ENCODE data around the gene AANAT. TPM values are rescaled to one million over a fixed set of nuclear protein-coding genes. Genes with fewer than 3 reads are reported as not detected.

AANAT gene
- total RNA-seq, 1 experiment from 2014 or later = not detected

GRCh38 chr17:76500074-76500746, 32.8 kb downstream of the AANAT start:
- H3K27me3 ChIP-seq (ENCODE audit: insufficient read depth, low read length) = no peaks in the 10 kb centered on the region
- TF ChIP-seq SRF (IDR thresholded peaks at IDR 0.05; ENCODE audit: low read depth) = no peak
- TF ChIP-seq ELF1 (IDR thresholded peaks at IDR 0.05; ENCODE audit: borderline replicate concordance, low read depth) = no peak
- TF ChIP-seq CBX3 (IDR thresholded peaks at IDR 0.05; ENCODE audit: low read depth) = no peak
- TF ChIP-seq, protein P1, sequence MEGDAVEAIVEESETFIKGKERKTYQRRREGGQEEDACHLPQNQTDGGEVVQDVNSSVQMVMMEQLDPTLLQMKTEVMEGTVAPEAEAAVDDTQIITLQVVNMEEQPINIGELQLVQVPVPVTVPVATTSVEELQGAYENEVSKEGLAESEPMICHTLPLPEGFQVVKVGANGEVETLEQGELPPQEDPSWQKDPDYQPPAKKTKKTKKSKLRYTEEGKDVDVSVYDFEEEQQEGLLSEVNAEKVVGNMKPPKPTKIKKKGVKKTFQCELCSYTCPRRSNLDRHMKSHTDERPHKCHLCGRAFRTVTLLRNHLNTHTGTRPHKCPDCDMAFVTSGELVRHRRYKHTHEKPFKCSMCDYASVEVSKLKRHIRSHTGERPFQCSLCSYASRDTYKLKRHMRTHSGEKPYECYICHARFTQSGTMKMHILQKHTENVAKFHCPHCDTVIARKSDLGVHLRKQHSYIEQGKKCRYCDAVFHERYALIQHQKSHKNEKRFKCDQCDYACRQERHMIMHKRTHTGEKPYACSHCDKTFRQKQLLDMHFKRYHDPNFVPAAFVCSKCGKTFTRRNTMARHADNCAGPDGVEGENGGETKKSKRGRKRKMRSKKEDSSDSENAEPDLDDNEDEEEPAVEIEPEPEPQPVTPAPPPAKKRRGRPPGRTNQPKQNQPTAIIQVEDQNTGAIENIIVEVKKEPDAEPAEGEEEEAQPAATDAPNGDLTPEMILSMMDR (IDR thresholded peaks at IDR 0.05 in 2 of 3, conservative IDR thresholded peaks at IDR 0.05 in 1 of 3; ENCODE audit: borderline replicate concordance in 1 of 3, insufficient read depth in 1 of 3, low read depth in 2 of 3, low read length in 2 of 3) = no peak
- TF ChIP-seq SP1 (IDR thresholded peaks at IDR 0.05; ENCODE audit: low read depth) = no peak
- TF ChIP-seq ZFX (IDR thresholded peaks at IDR 0.05) = no peak
- TF ChIP-seq FOSL1 (IDR thresholded peaks at IDR 0.05; ENCODE audit: low read depth) = no peak
- no peak for TF ChIP-seq YY1 (IDR thresholded peaks at IDR 0.05; ENCODE audit: extremely low read depth, insufficient replicate concordance, low read depth, low read length)
- no peak for TF ChIP-seq MAX (IDR thresholded peaks at IDR 0.05)
- no peak for TF ChIP-seq ZBTB33 (IDR thresholded peaks at IDR 0.05; ENCODE audit: extremely low read depth, insufficient replicate concordance, low read length)
- TF ChIP-seq RAD21 (IDR thresholded peaks at IDR 0.05; ENCODE audit: low read depth) = no peak
- TF ChIP-seq EZH2phosphoT487 (IDR thresholded peaks at IDR 0.05; ENCODE audit: borderline replicate concordance) = no peak
- TF ChIP-seq CEBPB (IDR thresholded peaks at IDR 0.05; ENCODE audit: low read depth) = no peak
- TF ChIP-seq, protein P2, sequence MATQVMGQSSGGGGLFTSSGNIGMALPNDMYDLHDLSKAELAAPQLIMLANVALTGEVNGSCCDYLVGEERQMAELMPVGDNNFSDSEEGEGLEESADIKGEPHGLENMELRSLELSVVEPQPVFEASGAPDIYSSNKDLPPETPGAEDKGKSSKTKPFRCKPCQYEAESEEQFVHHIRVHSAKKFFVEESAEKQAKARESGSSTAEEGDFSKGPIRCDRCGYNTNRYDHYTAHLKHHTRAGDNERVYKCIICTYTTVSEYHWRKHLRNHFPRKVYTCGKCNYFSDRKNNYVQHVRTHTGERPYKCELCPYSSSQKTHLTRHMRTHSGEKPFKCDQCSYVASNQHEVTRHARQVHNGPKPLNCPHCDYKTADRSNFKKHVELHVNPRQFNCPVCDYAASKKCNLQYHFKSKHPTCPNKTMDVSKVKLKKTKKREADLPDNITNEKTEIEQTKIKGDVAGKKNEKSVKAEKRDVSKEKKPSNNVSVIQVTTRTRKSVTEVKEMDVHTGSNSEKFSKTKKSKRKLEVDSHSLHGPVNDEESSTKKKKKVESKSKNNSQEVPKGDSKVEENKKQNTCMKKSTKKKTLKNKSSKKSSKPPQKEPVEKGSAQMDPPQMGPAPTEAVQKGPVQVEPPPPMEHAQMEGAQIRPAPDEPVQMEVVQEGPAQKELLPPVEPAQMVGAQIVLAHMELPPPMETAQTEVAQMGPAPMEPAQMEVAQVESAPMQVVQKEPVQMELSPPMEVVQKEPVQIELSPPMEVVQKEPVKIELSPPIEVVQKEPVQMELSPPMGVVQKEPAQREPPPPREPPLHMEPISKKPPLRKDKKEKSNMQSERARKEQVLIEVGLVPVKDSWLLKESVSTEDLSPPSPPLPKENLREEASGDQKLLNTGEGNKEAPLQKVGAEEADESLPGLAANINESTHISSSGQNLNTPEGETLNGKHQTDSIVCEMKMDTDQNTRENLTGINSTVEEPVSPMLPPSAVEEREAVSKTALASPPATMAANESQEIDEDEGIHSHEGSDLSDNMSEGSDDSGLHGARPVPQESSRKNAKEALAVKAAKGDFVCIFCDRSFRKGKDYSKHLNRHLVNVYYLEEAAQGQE (IDR thresholded peaks at IDR 0.05; ENCODE audit: low read depth) = no peak
- TF ChIP-seq ATF3 (IDR thresholded peaks at IDR 0.05) = no peak
- POLR2A ChIA-PET = interaction anchor here (0.9 to 1.8 kb wide), 3 partner anchors 9 to 57 kb away, joined by 3 to 7 read pairs (median 7); no protein-coding TSS in a partner anchor
- H3K79me2 ChIP-seq (ENCODE audit: insufficient read depth, low read length) = peaks cover 56% of the 10 kb centered on the region
- DNase-seq (ENCODE audit: low read depth, low spot score) (no peak), ATAC-seq (peak; percentile 13; the same call in 1 of the 2 replicates)
- H2AFZ ChIP-seq (ENCODE audit: low read depth, low read length, poor library complexity, severe bottlenecking) = no peak overlapping the region
- intact Hi-C loops (cut with micrococcal nuclease) = loop anchor here (1.0 to 5.0 kb wide), 2 partner anchors 16 to 198 kb away; no protein-coding TSS in a partner anchor
- CTCF ChIA-PET = interaction anchor here (0.5 to 2.2 kb wide), 3 partner anchors 42 to 617 kb away, joined by 3 to 12 read pairs (median 3); partner anchors contain the start of gene UBE2O
- no peaks in the 10 kb centered on the region for H3K9me3 ChIP-seq (ENCODE audit: control insufficient read depth in 1 of 2, insufficient read depth in 1 of 2, low read depth in 1 of 2, low read length in 2 of 2)
- BruUV-seq (replicated peaks) = TSS peak; percentile 50
- H3K27ac ChIP-seq (ENCODE audit: low read depth, low read length) = peak overlapping the region; percentile 96
- RAD21 ChIA-PET (ENCODE audit: low non-redundant PET in 1 of 2, low total read pairs in 2 of 2, uncharacterized antibody in 2 of 2, unreplicated experiment in 2 of 2) = no interaction called here
- H3K4me2 ChIP-seq (ENCODE audit: low read length) = peak overlapping the region; percentile 97
- H3K4me3 ChIP-seq (replicated peaks in 1 of 2; ENCODE audit: low read depth in 1 of 2, low read length in 2 of 2) = peak overlapping the region; percentile 92 to 100
- peak overlapping the region; percentile 82 for H3K9ac ChIP-seq (ENCODE audit: low read length)
- no peaks in the 10 kb centered on the region; a peak in 1 of 4 replicates for H3K36me3 ChIP-seq (ENCODE audit: control insufficient read depth in 1 of 2, insufficient read depth in 2 of 2, low read length in 2 of 2)
- H4K20me1 ChIP-seq (ENCODE audit: insufficient read depth) = peaks cover 5% of the 10 kb centered on the region; the same call in 1 of the 2 replicates
- peaks cover 32 to 39% of the 10 kb centered on the region in 2 experiments for H3K4me1 ChIP-seq (ENCODE audit: control insufficient read depth in 1 of 2, insufficient read depth in 2 of 2, low read length in 2 of 2)
- H3K9me2 ChIP-seq (ENCODE audit: insufficient read depth) = no peaks in the 10 kb centered on the region
